ENCODE data around the gene CHD5. TPM values are rescaled to one million over a fixed set of nuclear protein-coding genes. Genes with fewer than 3 reads are reported as not detected.

CHD5 gene
- total RNA-seq, 2 experiments from 2014 or later: 0.25 to 0.76 TPM

- POLR2A ChIA-PET: interaction anchor here (0.6 kb wide), 1 partner anchor 62 kb away, joined by 4 read pairs; no protein-coding TSS in a partner anchor
- no peaks in the 10 kb centered on the region for H3K36me3 Mint-ChIP-seq (ENCODE audit: low read depth)
- H3K4me1 Mint-ChIP-seq: peaks cover 5% of the 10 kb centered on the region
- no peaks in the 10 kb centered on the region for H3K9me3 Mint-ChIP-seq (ENCODE audit: low read depth)
- DNase-seq: peak; percentile 90
- peaks cover 7% of the 10 kb centered on the region for H3K27me3 Mint-ChIP-seq
- CTCF ChIA-PET: no interaction called here
- ATAC-seq: peak; percentile 98
- no peak overlapping the region for H3K27ac Mint-ChIP-seq
- H3K4me3 Mint-ChIP-seq: peak overlapping the region; percentile 28
- intact Hi-C loops (cut with DNase I, micrococcal nuclease): loop anchor here in 1 of 2 experiments (1.0 kb wide), 2 partner anchors 21 to 87 kb away; partner anchors contain the start of gene ICMT
Observed at GRCh38 chr1:6148497-6149241, 31.5 kb downstream of the CHD5 start.

DNA sequence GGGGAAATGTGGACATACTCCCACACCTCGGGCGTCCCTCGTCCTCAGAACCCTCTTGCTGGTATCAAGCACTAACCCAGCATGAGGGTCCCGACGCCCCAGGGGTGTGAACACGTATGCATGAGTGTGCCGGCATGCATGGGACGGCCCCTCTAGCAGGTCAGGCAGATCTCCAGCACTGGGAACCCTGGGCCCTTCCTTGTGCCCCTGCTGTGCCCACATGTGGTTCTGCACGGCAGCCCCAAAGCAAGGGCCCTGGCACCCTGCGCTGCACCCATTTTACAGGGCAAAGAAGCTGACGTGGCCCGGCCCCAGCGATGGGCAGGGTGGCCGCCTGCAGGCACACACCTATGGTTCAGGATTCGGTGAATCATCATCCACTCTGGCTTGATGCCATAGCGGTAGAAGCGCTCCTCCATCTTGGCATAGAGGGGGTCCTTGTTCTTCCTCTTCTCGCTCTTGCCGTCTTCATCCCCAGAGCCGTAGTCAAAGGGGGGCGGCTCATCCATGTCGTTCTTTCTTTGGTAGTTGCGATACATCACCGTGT, 34.2 kb downstream of the CHD5 start:
- CTCF ChIA-PET: interaction anchor here (0.8 kb wide), 1 partner anchor 86 kb away, joined by 4 read pairs; no protein-coding TSS in a partner anchor
- peaks cover 5% of the 10 kb centered on the region for H3K4me1 Mint-ChIP-seq
- no peak for DNase-seq
- ATAC-seq: no peak
- no peak overlapping the region for H3K27ac Mint-ChIP-seq
- peaks cover 7% of the 10 kb centered on the region for H3K27me3 Mint-ChIP-seq
- H3K9me3 Mint-ChIP-seq (ENCODE audit: low read depth): no peaks in the 10 kb centered on the region
- H3K4me3 Mint-ChIP-seq: no peak overlapping the region
- intact Hi-C loops (cut with DNase I, micrococcal nuclease): no loop called here
- H3K36me3 Mint-ChIP-seq (ENCODE audit: low read depth): no peaks in the 10 kb centered on the region
- POLR2A ChIA-PET: no interaction called here

DNA sequence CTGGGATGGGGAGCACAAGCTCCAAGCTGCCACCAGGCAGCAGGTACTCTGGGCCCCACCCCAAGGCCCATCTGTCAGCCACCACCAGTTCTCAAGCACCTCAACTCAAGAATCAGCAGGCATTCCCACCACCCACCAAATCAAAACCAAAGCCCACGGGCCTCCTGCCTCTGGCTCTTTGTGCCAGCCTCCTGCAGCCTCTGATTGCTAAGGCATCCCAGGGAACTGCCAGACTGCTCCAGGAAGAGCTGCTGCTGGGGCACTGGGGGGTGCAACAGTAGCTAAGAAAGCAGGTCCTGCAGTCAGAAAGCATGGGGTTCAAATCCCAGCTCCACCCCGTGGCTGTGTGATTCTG, 34.7 kb downstream of the CHD5 start:
- Mint-ChIP-seq H3K27ac (no peak overlapping the region), H3K27me3 (peaks cover 7% of the 10 kb centered on the region), H3K36me3 (ENCODE audit: low read depth) (no peaks in the 10 kb centered on the region), H3K4me1 (peaks cover 5% of the 10 kb centered on the region), H3K9me3 (ENCODE audit: low read depth) (no peaks in the 10 kb centered on the region), H3K4me3 (no peak overlapping the region)
- intact Hi-C loops (cut with DNase I, micrococcal nuclease): no loop called here
- CTCF ChIA-PET: interaction anchor here (0.5 kb wide), 1 partner anchor 197 kb away, joined by 4 read pairs; no protein-coding TSS in a partner anchor
- ATAC-seq (no peak), DNase-seq (no peak)
- POLR2A ChIA-PET: no interaction called here

DNA sequence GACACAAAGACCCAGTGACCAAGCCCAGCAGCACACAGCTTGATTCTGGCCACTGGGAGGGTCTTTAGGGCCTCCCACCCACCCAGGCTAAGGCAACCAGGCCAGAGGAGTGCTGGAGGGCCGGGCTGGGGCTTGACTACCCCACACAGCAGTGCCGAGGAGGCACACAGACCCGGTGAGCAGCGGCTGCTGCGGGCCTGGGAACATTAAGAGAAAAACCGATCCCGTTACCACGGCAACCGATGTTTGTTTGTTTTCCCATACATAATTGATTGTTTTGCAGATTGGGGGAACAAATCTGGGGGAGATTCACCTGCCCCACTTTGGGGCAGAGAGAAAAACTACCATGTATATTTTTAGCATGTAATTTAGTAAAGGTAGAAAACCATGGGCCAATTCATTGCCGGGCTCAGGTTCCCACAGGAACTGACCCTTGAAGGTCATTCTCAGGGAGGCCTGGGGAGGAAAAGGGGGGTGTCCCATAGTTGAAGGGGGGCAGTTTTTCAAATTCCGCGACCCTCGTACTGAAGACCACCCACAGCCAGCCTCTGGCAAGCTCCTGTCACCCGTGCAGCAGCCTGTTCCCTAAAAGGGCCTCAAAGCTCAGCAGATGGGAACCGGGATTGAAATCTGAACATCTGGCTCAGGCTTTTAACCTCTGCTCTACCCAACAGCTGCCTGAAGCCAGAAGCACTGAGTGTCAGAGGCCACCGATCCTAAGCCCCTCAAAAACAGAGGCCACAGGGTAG, 35.3 kb downstream of the CHD5 start:
- ChIA-PET POLR2A (no interaction called here), CTCF (interaction anchor here (0.5 kb wide), 1 partner anchor 196 kb away, joined by 4 read pairs; no protein-coding TSS in a partner anchor)
- H3K4me1 Mint-ChIP-seq: peaks cover 5% of the 10 kb centered on the region
- H3K36me3 Mint-ChIP-seq (ENCODE audit: low read depth): no peaks in the 10 kb centered on the region
- H3K27me3 Mint-ChIP-seq: peaks cover 7% of the 10 kb centered on the region
- DNase-seq (no peak), ATAC-seq (no peak)
- intact Hi-C loops (cut with DNase I, micrococcal nuclease): no loop called here
- H3K27ac Mint-ChIP-seq: no peak overlapping the region
- no peaks in the 10 kb centered on the region for H3K9me3 Mint-ChIP-seq (ENCODE audit: low read depth)
- no peak overlapping the region for H3K4me3 Mint-ChIP-seq

DNA sequence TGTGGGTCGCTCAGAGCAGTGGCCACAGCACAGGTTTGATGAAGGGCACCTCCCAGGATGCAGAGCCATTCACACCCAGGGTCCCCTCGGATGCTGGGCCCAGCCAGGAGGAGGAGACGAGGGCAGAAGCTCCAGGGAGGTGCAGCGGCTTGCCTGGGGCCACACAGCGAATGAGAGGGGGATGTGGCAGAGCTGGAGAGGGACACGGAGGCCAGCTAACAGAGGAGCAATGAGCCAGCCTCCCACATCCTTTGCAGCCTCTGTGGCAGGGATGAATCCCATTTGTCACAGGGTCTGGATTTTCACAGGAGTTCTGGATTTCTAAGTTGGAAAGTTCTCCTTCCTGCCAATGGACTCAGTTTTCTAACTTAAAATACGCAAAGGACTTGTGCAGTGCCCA, 35.9 kb downstream of the CHD5 start:
- ATAC-seq (no peak), DNase-seq (no peak)
- H3K9me3 Mint-ChIP-seq (ENCODE audit: low read depth): no peaks in the 10 kb centered on the region
- H3K27ac Mint-ChIP-seq: no peak overlapping the region
- ChIA-PET POLR2A (no interaction called here), CTCF (no interaction called here)
- intact Hi-C loops (cut with DNase I, micrococcal nuclease): no loop called here
- no peaks in the 10 kb centered on the region for H3K36me3 Mint-ChIP-seq (ENCODE audit: low read depth)
- no peak overlapping the region for H3K4me3 Mint-ChIP-seq
- peaks cover 5% of the 10 kb centered on the region for H3K4me1 Mint-ChIP-seq
- peaks cover 7% of the 10 kb centered on the region for H3K27me3 Mint-ChIP-seq

- Mint-ChIP-seq H3K27ac (no peak overlapping the region), H3K9me3 (ENCODE audit: low read depth) (no peaks in the 10 kb centered on the region), H3K4me1 (peaks cover 2% of the 10 kb centered on the region), H3K4me3 (no peak overlapping the region), H3K27me3 (peaks cover 6% of the 10 kb centered on the region), H3K36me3 (ENCODE audit: low read depth) (no peaks in the 10 kb centered on the region)
- ChIA-PET CTCF (no interaction called here), POLR2A (no interaction called here)
- DNase-seq (no peak), ATAC-seq (no peak)
- intact Hi-C loops (cut with DNase I, micrococcal nuclease): no loop called here
Observed at GRCh38 chr1:6143395-6143794, 36.7 kb downstream of the CHD5 start.

DNA sequence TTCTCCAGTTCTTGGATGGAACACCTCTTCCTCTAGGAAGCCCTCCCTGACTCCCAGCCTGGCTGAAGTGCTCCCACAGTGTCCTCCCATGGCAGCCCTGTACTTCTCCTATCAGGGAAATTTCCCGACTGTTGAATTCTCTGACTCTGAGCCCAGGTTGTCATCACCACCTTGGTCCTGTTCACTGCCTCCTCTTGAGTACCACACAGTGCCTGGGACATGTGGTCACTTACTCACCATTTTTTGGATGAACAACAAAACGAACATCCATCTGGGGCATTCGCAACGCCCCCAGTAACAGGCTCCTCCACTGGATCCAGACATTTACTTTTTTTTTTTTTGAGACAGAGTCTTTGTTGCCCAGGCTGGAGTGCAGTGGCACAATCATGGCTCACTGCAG, 37.4 kb downstream of the CHD5 start:
- POLR2A ChIA-PET: no interaction called here
- H3K36me3 Mint-ChIP-seq (ENCODE audit: low read depth): no peaks in the 10 kb centered on the region
- CTCF ChIA-PET: no interaction called here
- ATAC-seq (no peak), DNase-seq (no peak)
- H3K27me3 Mint-ChIP-seq: peaks cover 4% of the 10 kb centered on the region
- no peak overlapping the region for H3K4me3 Mint-ChIP-seq
- intact Hi-C loops (cut with DNase I, micrococcal nuclease): no loop called here
- H3K27ac Mint-ChIP-seq: no peak overlapping the region
- H3K9me3 Mint-ChIP-seq (ENCODE audit: low read depth): no peaks in the 10 kb centered on the region
- no peaks in the 10 kb centered on the region for H3K4me1 Mint-ChIP-seq

GRCh38 chr1:6142036-6142621, 38.0 kb downstream of the CHD5 start:
- Mint-ChIP-seq H3K9me3 (ENCODE audit: low read depth) (no peaks in the 10 kb centered on the region), H3K36me3 (ENCODE audit: low read depth) (no peaks in the 10 kb centered on the region), H3K27ac (no peak overlapping the region), H3K27me3 (peaks cover 4% of the 10 kb centered on the region), H3K4me1 (no peaks in the 10 kb centered on the region), H3K4me3 (no peak overlapping the region)
- intact Hi-C loops (cut with DNase I, micrococcal nuclease): no loop called here
- POLR2A ChIA-PET: no interaction called here
- ATAC-seq: no peak
- CTCF ChIA-PET: interaction anchor here (0.9 kb wide), 1 partner anchor 43 kb away, joined by 3 read pairs; no protein-coding TSS in a partner anchor
- no peak for DNase-seq

DNA sequence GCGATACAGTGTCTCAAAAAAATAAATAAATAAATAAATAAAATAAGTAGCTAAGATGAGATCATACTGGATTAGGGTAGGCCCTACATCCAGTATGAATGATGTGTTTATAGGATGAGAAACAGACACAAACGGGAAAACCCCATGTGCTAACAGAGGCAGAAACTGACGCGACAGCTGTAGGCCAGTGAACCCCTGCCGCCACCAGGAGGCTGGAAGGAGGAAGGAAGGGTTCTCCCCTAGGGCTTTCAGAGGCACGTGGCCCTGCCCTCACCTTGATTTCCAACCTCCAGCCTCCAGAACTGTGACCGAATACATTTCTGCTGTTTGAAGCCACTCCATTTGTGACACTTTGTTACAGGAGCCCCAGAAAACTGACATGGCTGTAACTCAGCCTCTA, 38.5 kb downstream of the CHD5 start:
- peak; percentile 75 for DNase-seq
- no peak overlapping the region for H3K4me3 Mint-ChIP-seq
- ATAC-seq: peak; percentile 94

GRCh38 chr1:6140413-6140812, 39.7 kb downstream of the CHD5 start:
- Mint-ChIP-seq H3K36me3 (ENCODE audit: low read depth) (no peaks in the 10 kb centered on the region), H3K4me1 (no peaks in the 10 kb centered on the region), H3K27ac (no peak overlapping the region), H3K4me3 (no peak overlapping the region), H3K9me3 (ENCODE audit: low read depth) (no peaks in the 10 kb centered on the region), H3K27me3 (no peaks in the 10 kb centered on the region)
- ATAC-seq: no peak
- CTCF ChIA-PET: interaction anchor here (0.8 kb wide), 1 partner anchor 22 kb away, joined by 3 read pairs; no protein-coding TSS in a partner anchor
- POLR2A ChIA-PET: no interaction called here
- DNase-seq: no peak
- intact Hi-C loops (cut with DNase I, micrococcal nuclease): no loop called here

More for the DNA sequence above, 38.5 kb downstream of the CHD5 start:
- ChIA-PET POLR2A (no interaction called here), CTCF (interaction anchor here (0.9 kb wide), 1 partner anchor 44 kb away, joined by 3 read pairs; no protein-coding TSS in a partner anchor)
- intact Hi-C loops (cut with DNase I, micrococcal nuclease): no loop called here
- Mint-ChIP-seq H3K9me3 (ENCODE audit: low read depth) (no peaks in the 10 kb centered on the region), H3K4me1 (no peaks in the 10 kb centered on the region), H3K36me3 (ENCODE audit: low read depth) (no peaks in the 10 kb centered on the region), H3K27ac (no peak overlapping the region), H3K27me3 (peaks cover 3% of the 10 kb centered on the region)

DNA sequence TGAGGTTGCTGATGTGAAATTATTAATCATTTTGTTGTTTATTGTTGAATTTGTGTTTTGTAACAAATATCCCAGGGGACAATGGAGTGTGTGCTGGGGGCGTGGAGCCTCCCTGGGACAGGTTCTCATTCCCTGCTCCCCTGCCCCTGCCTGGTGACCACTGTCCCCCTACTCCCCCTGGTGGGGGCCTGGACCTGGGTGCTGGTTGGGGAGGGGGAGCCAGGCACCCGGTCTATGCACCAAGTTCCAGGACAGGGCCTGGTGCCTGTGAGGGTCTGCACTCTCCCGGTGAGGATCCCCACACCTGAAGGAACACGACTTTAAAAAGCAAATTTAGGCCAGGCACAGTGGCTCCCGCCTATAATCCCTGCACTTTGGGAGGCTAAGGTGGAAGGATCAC, 42.4 kb downstream of the CHD5 start:
- CTCF ChIA-PET: interaction anchor here (0.6 kb wide), 1 partner anchor 340 kb away, joined by 3 read pairs; no protein-coding TSS in a partner anchor
- Mint-ChIP-seq H3K27ac (no peak overlapping the region), H3K4me1 (no peaks in the 10 kb centered on the region), H3K27me3 (no peaks in the 10 kb centered on the region), H3K9me3 (ENCODE audit: low read depth) (no peaks in the 10 kb centered on the region), H3K36me3 (ENCODE audit: low read depth) (no peaks in the 10 kb centered on the region), H3K4me3 (no peak overlapping the region)
- intact Hi-C loops (cut with DNase I, micrococcal nuclease): no loop called here
- ATAC-seq (no peak), DNase-seq (no peak)
- POLR2A ChIA-PET: no interaction called here
